ENCODE results near the gene SASH1.

SASH1 gene

DNA sequence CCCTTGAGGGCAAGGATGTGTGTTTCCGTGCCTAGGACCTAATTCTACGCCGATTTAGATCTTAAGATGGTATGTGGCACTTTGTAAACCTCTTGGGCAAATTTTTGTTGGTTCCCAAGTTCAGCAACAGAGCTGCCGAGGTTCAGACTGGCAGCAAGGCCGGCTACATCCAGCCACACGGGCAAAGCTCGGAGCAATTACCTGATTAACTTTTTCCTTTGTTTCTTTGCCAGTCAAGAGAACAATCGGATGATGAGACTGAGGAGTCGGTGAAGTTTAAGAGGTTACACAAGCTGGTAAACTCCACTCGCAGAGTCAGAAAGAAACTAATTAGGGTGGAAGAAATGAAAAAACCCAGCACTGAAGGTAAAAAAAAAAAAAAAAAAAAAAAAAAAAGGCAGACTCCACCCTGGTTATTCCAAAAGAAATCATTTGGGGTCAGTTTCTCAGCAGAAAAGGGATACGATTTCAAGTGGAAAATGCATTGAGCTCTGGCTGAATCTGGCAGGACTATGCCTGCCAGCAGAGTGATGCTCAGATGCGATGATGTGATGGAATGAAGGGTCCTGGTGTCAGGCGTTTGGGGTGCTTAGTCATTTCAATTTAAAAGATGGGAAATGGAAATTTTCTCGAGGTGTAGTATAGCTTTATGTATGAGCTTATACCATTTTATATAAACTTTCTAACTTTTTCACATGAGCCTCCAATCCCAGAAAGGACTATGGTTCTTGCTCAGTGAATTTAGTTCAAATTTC lies 171.6 kb downstream of the SASH1 start:
- DNase-seq, result no peak
- no peaks in the 10 kb centered on the region for H3F3A ChIP-seq (ENCODE audit: insufficient read depth, low read length)
- H3K79me2 ChIP-seq (ENCODE audit: low read length), result no peaks in the 10 kb centered on the region
- no peaks in the 10 kb centered on the region for H3K9me2 ChIP-seq (replicated peaks; ENCODE audit: insufficient read depth, low read length)
- H2AFZ ChIP-seq (ENCODE audit: low read length), result no peak overlapping the region
- H3K4me3 ChIP-seq (ENCODE audit: low read length), result no peak overlapping the region
- H3K27me3 ChIP-seq (replicated peaks; ENCODE audit: insufficient read depth, low read length), result no peaks in the 10 kb centered on the region
- no peaks in the 10 kb centered on the region for H3K36me3 ChIP-seq (replicated peaks; ENCODE audit: insufficient read depth, low read length)
- H4K20me1 ChIP-seq (ENCODE audit: insufficient read depth, low read length), result no peaks in the 10 kb centered on the region
- H3K4me1 ChIP-seq (ENCODE audit: low read length), result no peaks in the 10 kb centered on the region
- H3K9me3 ChIP-seq (replicated peaks; ENCODE audit: insufficient read depth, low read length), result no peaks in the 10 kb centered on the region
- no peak overlapping the region for H3K9ac ChIP-seq (ENCODE audit: low read length)
- H3K4me2 ChIP-seq (ENCODE audit: low read depth, low read length), result no peak overlapping the region
- no peak overlapping the region for H3K27ac ChIP-seq (ENCODE audit: low read length)
- TF ChIP-seq EZH2 (optimal IDR thresholded peaks at IDR 0.05; ENCODE audit: low read depth, low read length) (no peak), EZH2phosphoT487 (IDR thresholded peaks at IDR 0.05; ENCODE audit: low read length) (no peak), CTCF (IDR thresholded peaks at IDR 0.05; ENCODE audit: low read length) (no peak)

DNA sequence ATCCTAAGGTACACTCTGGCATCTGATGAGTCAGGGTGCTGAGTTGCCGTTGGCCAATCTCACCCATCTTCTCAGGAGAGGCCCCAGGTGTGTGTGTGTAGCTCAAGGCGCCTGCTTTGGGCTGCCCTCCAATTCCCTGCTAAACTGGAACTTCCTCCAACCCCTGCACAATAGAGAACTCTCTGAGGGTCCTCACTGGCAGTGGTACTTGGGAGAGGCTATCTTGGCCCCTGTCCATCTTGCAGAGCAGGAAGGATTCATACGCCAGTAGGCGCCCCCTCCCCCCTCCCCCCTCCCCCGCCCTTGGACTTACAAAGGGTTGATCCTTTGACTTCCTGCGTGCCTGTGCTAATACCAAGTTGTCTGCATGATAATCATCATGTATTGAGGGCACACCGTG lies 173.6 kb downstream of the SASH1 start:
- Histone ChIP-seq H3K4me3 (ENCODE audit: low read length) (no peak overlapping the region), H2AFZ (ENCODE audit: low read length) (no peak overlapping the region), H3K27me3 (replicated peaks; ENCODE audit: insufficient read depth, low read length) (no peaks in the 10 kb centered on the region), H3K4me2 (ENCODE audit: low read depth, low read length) (no peak overlapping the region), H3K79me2 (ENCODE audit: low read length) (no peaks in the 10 kb centered on the region), H3K9me2 (replicated peaks; ENCODE audit: insufficient read depth, low read length) (no peaks in the 10 kb centered on the region), H4K20me1 (ENCODE audit: insufficient read depth, low read length) (no peaks in the 10 kb centered on the region), H3K27ac (ENCODE audit: low read length) (no peak overlapping the region), H3K36me3 (replicated peaks; ENCODE audit: insufficient read depth, low read length) (no peaks in the 10 kb centered on the region), H3F3A (ENCODE audit: insufficient read depth, low read length) (no peaks in the 10 kb centered on the region), H3K9ac (ENCODE audit: low read length) (no peak overlapping the region), H3K9me3 (replicated peaks; ENCODE audit: insufficient read depth, low read length) (no peaks in the 10 kb centered on the region), H3K4me1 (ENCODE audit: low read length) (no peaks in the 10 kb centered on the region)
- TF ChIP-seq EZH2 (optimal IDR thresholded peaks at IDR 0.05; ENCODE audit: low read depth, low read length) (no peak), CTCF (IDR thresholded peaks at IDR 0.05; ENCODE audit: low read length) (no peak), EZH2phosphoT487 (IDR thresholded peaks at IDR 0.05; ENCODE audit: low read length) (no peak)
- no peak for DNase-seq

- Histone ChIP-seq H3K27ac (ENCODE audit: low read length) (no peak overlapping the region), H3K27me3 (replicated peaks; ENCODE audit: insufficient read depth, low read length) (no peaks in the 10 kb centered on the region), H4K20me1 (ENCODE audit: insufficient read depth, low read length) (no peaks in the 10 kb centered on the region), H3F3A (ENCODE audit: insufficient read depth, low read length) (no peaks in the 10 kb centered on the region), H3K9me2 (replicated peaks; ENCODE audit: insufficient read depth, low read length) (no peaks in the 10 kb centered on the region), H3K79me2 (ENCODE audit: low read length) (no peaks in the 10 kb centered on the region), H3K9me3 (replicated peaks; ENCODE audit: insufficient read depth, low read length) (no peaks in the 10 kb centered on the region), H3K4me3 (ENCODE audit: low read length) (no peak overlapping the region), H2AFZ (ENCODE audit: low read length) (no peak overlapping the region), H3K4me1 (ENCODE audit: low read length) (no peaks in the 10 kb centered on the region), H3K9ac (ENCODE audit: low read length) (no peak overlapping the region), H3K4me2 (ENCODE audit: low read depth, low read length) (no peak overlapping the region), H3K36me3 (replicated peaks; ENCODE audit: insufficient read depth, low read length) (no peaks in the 10 kb centered on the region)
- TF ChIP-seq EZH2 (optimal IDR thresholded peaks at IDR 0.05; ENCODE audit: low read depth, low read length), result no peak
- no peak for DNase-seq
Observed at GRCh38 chr6:148516617-148517016, 174.0 kb downstream of the SASH1 start.

DNA sequence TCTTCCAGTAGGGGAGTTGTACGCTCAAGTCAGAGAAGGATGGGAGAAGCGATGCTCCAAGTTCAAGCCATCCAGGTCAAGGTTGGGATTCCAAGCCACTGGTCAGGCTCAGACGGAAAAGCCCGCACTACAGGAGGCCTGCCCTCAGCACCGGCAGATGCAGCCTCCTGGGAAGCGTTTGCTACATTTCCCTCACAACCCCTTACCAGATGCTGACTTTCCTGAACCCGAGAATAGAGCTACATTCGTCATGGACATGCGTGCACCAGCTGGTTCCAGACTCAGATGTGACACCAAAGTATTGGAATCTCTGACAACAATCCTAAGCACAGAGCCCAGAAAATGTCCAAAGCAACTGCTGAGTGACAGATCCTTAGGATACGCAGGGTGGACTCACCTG lies 174.8 kb downstream of the SASH1 start:
- Histone ChIP-seq H3K36me3 (replicated peaks; ENCODE audit: insufficient read depth, low read length) (no peaks in the 10 kb centered on the region), H3K27me3 (replicated peaks; ENCODE audit: insufficient read depth, low read length) (no peaks in the 10 kb centered on the region), H3K9ac (ENCODE audit: low read length) (no peak overlapping the region), H3K9me3 (replicated peaks; ENCODE audit: insufficient read depth, low read length) (no peaks in the 10 kb centered on the region), H3F3A (ENCODE audit: insufficient read depth, low read length) (no peaks in the 10 kb centered on the region), H3K4me2 (ENCODE audit: low read depth, low read length) (no peak overlapping the region), H3K79me2 (ENCODE audit: low read length) (no peaks in the 10 kb centered on the region), H3K9me2 (replicated peaks; ENCODE audit: insufficient read depth, low read length) (no peaks in the 10 kb centered on the region), H3K4me1 (ENCODE audit: low read length) (no peaks in the 10 kb centered on the region), H3K4me3 (ENCODE audit: low read length) (no peak overlapping the region), H4K20me1 (ENCODE audit: insufficient read depth, low read length) (no peaks in the 10 kb centered on the region), H3K27ac (ENCODE audit: low read length) (no peak overlapping the region), H2AFZ (ENCODE audit: low read length) (no peak overlapping the region)
- no peak for DNase-seq
- TF ChIP-seq CTCF (IDR thresholded peaks at IDR 0.05; ENCODE audit: low read length) (no peak), EZH2 (optimal IDR thresholded peaks at IDR 0.05; ENCODE audit: low read depth, low read length) (no peak), EZH2phosphoT487 (IDR thresholded peaks at IDR 0.05; ENCODE audit: low read length) (no peak)
